Upper lobe of right lung (tissue), 1 donor: ENCODE measurements around the gene PRM1. TPM values are rescaled to one million over a fixed set of nuclear protein-coding genes. Genes with fewer than 3 reads are reported as not detected.
"Not testable (repeated sequence)": the region's sequence is repeated elsewhere in the genome, so short reads cannot be mapped to it uniquely, and the experiment has no call there.

Source experiments
- ATAC-seq: fragments of 200-7000 bp; cut with Tn5 transposase; one replicate; pipeline ENCODE4 v1.9.1; 2020; ENCODE audit warnings: mild to moderate bottlenecking, moderate library complexity
- DNase-seq: peaks from one replicate; pipeline ENCODE4 v3.0.0-alpha.2; 2020
- H3K27ac ChIP-seq: fragments of 200-600 bp; one replicate; pipeline ENCODE4 v1.8.0; 2022
- H3K27me3 ChIP-seq: fragments of 200-600 bp; one replicate; pipeline ENCODE4 v1.8.0; 2022; ENCODE audit warnings: mild to moderate bottlenecking
- H3K36me3 ChIP-seq: fragments of 200-600 bp; one replicate; pipeline ENCODE4 v1.8.0; 2022
- H3K4me1 ChIP-seq: fragments of 200-600 bp; one replicate; pipeline ENCODE4 v1.8.0; 2022
- H3K4me3 ChIP-seq: fragments of 200-600 bp; one replicate; pipeline ENCODE4 v1.8.0; 2022; ENCODE audit warnings: mild to moderate bottlenecking
- H3K9me3 ChIP-seq: fragments of 200-600 bp; one replicate; pipeline ENCODE4 v1.8.0; 2022
- intact Hi-C: fragments of 100-400 bp; cut with DNase I; formaldehyde crosslinking; loops from one replicate; pipeline ENCODE4 v1.11.0; 2022
- total RNA-seq: library from RNA; stranded (reverse); fragmentation: NEBNext Ultra II Directional; extraction: Animal tissue kit (Norgen Biotek cat#: 25700); gene quantifications from one replicate; pipeline ENCODE4 v1.2.1, GENCODE V29; 2021
- TF ChIP-seq, protein P1 (sequence below): fragments of 200-600 bp; IDR thresholded peaks from one replicate; pipeline ENCODE4 v1.8.0; 2022; ENCODE audit warnings: antibody characterized with exemption
- donor health status: DM: no; HTN: yes; CAD: no; lungs with severe emphysema.

Gene PRM1
- total RNA-seq, 1 donor from 2014 or later: not detected

DNA sequence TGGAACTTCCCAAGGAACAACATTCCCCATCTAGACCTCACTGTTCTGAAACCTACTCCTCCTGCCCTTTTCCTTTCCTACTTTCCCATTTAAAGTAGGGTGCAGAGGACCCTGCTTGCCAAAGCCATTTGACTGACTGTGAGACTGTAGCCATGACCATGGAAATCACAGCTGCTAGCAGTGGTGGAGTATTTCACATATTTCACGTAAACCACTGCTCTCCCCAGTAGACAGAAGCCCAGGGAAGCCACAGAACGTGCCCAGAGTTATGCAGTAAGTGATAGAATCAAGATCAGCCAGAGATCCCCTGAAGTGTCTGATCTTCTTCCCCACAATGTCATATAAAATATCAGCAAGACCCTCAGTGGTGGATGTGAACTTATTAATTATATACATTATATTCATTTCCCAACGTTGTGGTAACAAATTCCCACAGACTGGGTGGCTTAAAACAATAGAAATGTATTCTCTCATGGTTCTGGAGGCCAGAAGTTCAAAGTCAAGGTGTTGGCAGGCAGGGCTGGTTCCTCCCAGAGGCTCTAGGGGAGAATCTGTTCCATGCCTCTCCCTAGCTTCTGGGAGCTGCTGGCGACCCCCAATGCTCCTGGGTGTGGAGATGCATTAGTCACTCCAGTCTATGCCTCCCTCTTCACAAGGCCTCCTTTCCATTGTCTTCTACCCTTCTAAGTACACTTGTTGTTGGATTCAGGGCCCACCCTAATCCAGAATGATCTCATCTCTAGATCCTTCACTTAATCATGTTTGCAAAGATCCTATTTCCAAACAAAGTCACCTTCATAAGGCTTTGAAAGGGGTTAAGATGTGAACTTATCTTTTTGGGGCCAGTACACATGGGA is 20.7 kb upstream of the PRM1 start:
- TF ChIP-seq, protein P1, sequence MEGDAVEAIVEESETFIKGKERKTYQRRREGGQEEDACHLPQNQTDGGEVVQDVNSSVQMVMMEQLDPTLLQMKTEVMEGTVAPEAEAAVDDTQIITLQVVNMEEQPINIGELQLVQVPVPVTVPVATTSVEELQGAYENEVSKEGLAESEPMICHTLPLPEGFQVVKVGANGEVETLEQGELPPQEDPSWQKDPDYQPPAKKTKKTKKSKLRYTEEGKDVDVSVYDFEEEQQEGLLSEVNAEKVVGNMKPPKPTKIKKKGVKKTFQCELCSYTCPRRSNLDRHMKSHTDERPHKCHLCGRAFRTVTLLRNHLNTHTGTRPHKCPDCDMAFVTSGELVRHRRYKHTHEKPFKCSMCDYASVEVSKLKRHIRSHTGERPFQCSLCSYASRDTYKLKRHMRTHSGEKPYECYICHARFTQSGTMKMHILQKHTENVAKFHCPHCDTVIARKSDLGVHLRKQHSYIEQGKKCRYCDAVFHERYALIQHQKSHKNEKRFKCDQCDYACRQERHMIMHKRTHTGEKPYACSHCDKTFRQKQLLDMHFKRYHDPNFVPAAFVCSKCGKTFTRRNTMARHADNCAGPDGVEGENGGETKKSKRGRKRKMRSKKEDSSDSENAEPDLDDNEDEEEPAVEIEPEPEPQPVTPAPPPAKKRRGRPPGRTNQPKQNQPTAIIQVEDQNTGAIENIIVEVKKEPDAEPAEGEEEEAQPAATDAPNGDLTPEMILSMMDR: no peak
- Histone ChIP-seq H3K27ac (no peak overlapping the region), H3K27me3 (no peaks in the 10 kb centered on the region), H3K36me3 (no peaks in the 10 kb centered on the region), H3K4me1 (peaks cover 16% of the 10 kb centered on the region), H3K4me3 (no peak overlapping the region), H3K9me3 (no peaks in the 10 kb centered on the region)
- ATAC-seq: no peak
- intact Hi-C loops: no loop called here
- DNase-seq: no peak

- Histone ChIP-seq H3K27ac (no peak overlapping the region), H3K4me1 (peaks cover 17% of the 10 kb centered on the region), H3K36me3 (no peaks in the 10 kb centered on the region), H3K27me3 (no peaks in the 10 kb centered on the region), H3K9me3 (no peaks in the 10 kb centered on the region), H3K4me3 (no peak overlapping the region)
- ATAC-seq (no peak), DNase-seq (no peak)
- TF ChIP-seq, protein P1: no peak
- intact Hi-C loops: no loop called here
Measured at GRCh38 chr16:11300560-11300892, 19.4 kb upstream of the PRM1 start.

- DNase-seq (no peak), ATAC-seq (no peak)
- H3K36me3 ChIP-seq: no peaks in the 10 kb centered on the region
- no peaks in the 10 kb centered on the region for H3K27me3 ChIP-seq
- H3K4me3 ChIP-seq: no peak overlapping the region
- intact Hi-C loops: no loop called here
- no peak overlapping the region for H3K27ac ChIP-seq
- H3K4me1 ChIP-seq: peaks cover 17% of the 10 kb centered on the region
- no peaks in the 10 kb centered on the region for H3K9me3 ChIP-seq
- TF ChIP-seq, protein P1: no peak
Measured at GRCh38 chr16:11299865-11300559, 18.9 kb upstream of the PRM1 start.

- H3K9me3 ChIP-seq, H3K27ac ChIP-seq, intact Hi-C loops, H3K36me3 ChIP-seq, DNase-seq, H3K4me3 ChIP-seq, H3K27me3 ChIP-seq, ATAC-seq: not testable (repeated sequence)
- H3K4me1 ChIP-seq: peaks cover 17% of the 10 kb centered on the region
Measured at GRCh38 chr16:11298950-11299547, 17.9 kb upstream of the PRM1 start.

- ATAC-seq: no peak
Measured at GRCh38 chr16:11298143-11298900, 17.2 kb upstream of the PRM1 start.

More at GRCh38 chr16:11298143-11298900, 17.2 kb upstream of the PRM1 start:
- no peak for DNase-seq
- Histone ChIP-seq H3K4me1 (peaks cover 17% of the 10 kb centered on the region), H3K36me3 (no peaks in the 10 kb centered on the region), H3K27me3 (no peaks in the 10 kb centered on the region), H3K4me3 (no peak overlapping the region), H3K9me3 (no peaks in the 10 kb centered on the region), H3K27ac (peak overlapping the region; percentile 71)
- TF ChIP-seq, protein P1: no peak
- intact Hi-C loops: no loop called here
